Hippocampal formation (tissue), 2 donors: ENCODE results near the gene AGO3.

Experiments used
- DNase-seq, 2 donors: peaks; one replicate each; lab custom pipeline; 2025; lab: John Stamatoyannopoulos, UW

Gene AGO3

GRCh38 chr1:36096500-36097432 is 165.9 kb downstream of the AGO3 start:
- no peak for DNase-seq

GRCh38 chr1:36097693-36098585 is 167.0 kb downstream of the AGO3 start:
- DNase-seq: no peak

GRCh38 chr1:36098650-36099365 is 167.9 kb downstream of the AGO3 start:
- DNase-seq: no peak

- peak; percentile 13 to 53 for DNase-seq
Measured at GRCh38 chr1:36099681-36100341, 168.9 kb downstream of the AGO3 start.

GRCh38 chr1:36100376-36100775 is 169.5 kb downstream of the AGO3 start:
- DNase-seq: no peak

- DNase-seq: no peak
Measured at GRCh38 chr1:36101546-36101945, 170.6 kb downstream of the AGO3 start.

- no peak for DNase-seq
Measured at GRCh38 chr1:36106269-36106668, 175.4 kb downstream of the AGO3 start.

GRCh38 chr1:36107394-36107793 is 176.5 kb downstream of the AGO3 start:
- DNase-seq: no peak

GRCh38 chr1:36108314-36108713 is 177.4 kb downstream of the AGO3 start:
- DNase-seq: no peak

- no peak for DNase-seq
Measured at GRCh38 chr1:36109041-36109679, 178.3 kb downstream of the AGO3 start.

GRCh38 chr1:36111151-36111550 is 180.2 kb downstream of the AGO3 start:
- no peak for DNase-seq

- DNase-seq: no peak
Measured at GRCh38 chr1:36112823-36113222, 181.9 kb downstream of the AGO3 start.

- DNase-seq: no peak
Measured at GRCh38 chr1:36114371-36114770, 183.5 kb downstream of the AGO3 start.

GRCh38 chr1:36115200-36115669 is 184.3 kb downstream of the AGO3 start:
- no peak for DNase-seq

GRCh38 chr1:36115931-36116330 is 185.0 kb downstream of the AGO3 start:
- no peak for DNase-seq

GRCh38 chr1:36116901-36117300 is 186.0 kb downstream of the AGO3 start:
- no peak for DNase-seq

- DNase-seq: no peak
Measured at GRCh38 chr1:36118447-36119204, 187.7 kb downstream of the AGO3 start.

GRCh38 chr1:36119456-36119855 is 188.6 kb downstream of the AGO3 start:
- DNase-seq: no peak
